Activated CD4-positive, alpha-beta T cell treated with anti-CD3 and anti-CD28 coated beads, Interleukin-2, amount 50 U/mL, for 48 hours (primary cell): ENCODE measurements around the gene COPRS.

Experiments
- DNase-seq, 2 experiments: peaks; one replicate each; pipeline ENCODE4 v3.0.0-alpha.2; 2020

COPRS gene, protein sequence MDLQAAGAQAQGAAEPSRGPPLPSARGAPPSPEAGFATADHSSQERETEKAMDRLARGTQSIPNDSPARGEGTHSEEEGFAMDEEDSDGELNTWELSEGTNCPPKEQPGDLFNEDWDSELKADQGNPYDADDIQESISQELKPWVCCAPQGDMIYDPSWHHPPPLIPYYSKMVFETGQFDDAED

DNA sequence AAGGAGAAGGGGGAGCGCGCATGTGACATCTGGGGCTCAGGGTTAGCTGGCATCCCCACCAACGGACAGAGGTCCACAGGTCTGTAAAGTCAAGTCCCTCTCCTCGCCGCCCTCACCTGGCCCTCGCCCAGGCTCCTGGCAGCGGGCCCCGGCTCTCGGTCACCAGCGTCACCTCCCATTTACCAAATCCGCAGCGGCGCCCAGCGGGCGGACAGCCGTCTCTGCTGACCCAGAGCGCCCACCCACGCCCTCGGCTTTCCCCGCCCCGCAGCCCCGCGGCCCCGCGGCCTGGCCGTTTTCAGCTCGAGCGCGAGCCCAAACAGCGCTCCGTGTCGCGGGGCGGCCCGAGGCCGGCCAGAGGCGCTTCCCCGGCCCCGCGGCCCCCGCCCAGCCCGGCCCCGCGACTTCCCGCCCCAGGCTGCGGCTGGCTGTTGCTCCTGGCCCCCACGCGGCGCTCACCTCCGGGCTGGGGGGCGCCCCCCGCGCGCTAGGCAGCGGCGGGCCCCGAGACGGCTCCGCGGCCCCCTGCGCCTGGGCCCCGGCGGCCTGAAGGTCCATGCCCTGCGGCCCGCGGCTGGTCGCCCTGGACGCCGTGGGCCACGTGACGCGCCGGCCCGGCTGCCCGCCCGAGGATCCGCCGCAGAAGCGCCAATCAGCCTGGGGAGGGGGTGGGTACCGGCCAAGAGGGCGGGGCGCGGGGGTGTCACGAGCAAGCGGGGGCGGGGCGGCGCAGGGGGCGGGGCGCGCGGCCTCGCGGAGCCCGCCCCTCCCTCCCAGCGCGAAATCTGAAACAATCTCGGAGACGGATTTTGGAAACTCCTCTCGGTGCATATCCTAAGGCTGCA, at the start of gene COPRS:
Gene COPRS, minus strand, starts transcription at position 603 of the 845 bp plus-strand sequence. Its CDS starts 45 bp downstream, at position 558.
- peak; percentile 81 to 82 for DNase-seq

DNA sequence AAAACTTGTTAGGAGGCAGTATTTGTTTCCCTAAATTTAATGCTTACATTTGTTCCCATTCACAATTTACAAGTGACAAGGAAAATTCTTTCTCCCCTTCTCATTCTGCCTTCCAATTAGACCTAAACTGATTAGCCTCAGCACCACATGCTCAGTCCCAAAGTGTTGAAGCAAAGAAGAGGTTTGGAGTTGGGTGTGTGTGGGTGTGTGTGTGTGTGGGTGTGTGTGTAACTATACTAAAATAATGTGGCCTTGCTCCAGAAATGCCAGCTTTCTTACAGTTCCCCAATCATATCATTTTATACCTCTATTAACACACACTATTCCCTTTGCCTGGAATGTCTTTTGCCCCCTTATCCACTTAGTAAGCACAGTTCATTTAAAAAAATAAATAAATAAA, 49.3 kb upstream of the COPRS start:
- DNase-seq, result no peak

DNA sequence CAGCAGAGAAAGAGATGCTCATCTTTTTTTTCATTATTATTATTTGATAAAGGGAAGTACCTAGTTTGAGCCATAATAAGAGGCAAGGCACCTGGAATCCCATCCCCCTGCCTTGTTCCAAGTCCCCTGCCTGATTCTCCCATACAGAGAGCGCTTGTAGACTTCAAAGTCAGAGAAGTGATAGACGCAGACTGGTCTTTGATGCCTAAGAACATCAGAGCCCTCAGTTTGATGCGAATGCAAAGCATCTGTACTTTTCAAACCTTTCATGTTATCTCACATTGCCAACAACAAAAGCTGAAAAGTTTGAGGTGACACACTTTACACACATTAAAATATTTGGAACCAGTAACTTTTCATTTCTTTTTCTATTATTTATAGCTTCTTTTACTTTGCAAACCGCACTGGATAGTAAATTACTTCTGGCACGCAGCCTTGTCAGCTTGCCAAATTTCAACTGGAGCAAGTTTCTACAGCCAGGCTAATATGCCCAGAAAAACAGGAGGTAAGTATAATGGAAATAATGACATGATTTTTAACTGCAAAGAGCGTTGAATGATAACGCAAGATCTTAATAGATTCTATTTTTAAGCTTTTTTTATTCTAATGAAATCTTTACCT, 48.4 kb upstream of the COPRS start:
- DNase-seq, result no peak

DNA sequence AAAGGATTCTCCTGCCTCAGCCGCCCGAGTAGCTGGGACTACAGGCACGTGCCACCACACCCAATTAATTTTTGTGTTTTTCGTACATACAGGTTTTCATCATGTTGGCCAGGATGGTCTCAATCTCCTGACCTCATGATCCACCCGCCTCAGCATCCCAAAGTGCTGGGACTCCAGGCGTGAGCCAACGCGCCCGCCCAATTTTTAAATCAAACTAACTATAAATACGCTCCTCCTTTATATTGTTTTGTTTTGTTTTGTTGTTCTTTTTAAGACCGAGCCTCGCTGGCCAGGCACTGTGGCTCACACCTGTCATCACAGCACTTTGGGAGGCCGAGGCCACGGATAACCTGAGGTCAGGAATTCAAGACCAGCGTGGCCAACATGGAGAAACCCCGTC, 44.4 kb upstream of the COPRS start:
- no peak for DNase-seq

DNA sequence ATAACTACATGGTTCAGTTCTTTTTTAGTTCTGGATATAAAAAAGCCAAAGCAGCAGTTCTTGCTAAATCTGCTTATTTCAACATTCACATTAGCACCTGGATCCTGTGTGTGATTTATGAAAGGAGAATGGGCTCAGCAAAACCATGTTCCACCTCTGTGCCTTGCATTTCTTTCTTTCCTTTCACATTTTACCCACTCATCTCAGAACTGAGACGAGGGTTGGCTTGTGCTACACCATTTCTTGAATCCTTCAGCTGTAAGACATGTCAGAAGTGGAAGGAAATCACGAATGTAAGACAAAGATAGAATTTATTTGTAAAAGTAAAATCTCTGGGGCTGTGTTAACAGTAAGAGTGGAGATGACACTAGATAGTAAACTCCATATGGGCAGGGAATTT, 43.6 kb upstream of the COPRS start:
- no peak for DNase-seq

DNA sequence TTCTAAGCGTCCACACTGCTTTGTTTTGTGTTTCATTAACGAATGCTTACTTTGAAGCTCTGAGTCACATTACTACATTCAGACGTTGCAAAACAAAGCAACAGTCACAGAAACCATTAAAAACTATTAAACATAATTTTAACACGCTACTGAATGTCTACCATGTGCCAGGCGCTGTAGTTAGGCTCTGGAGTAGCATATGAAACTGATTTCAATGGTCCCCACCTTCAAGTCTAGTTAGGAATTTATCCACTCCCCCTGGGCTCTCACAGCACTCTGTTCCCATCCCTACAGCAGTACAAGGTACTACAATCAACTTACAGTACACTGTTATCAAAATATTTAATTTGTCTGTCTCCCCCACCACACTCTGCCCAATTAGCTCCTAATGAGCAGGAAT, 41.8 kb upstream of the COPRS start:
- DNase-seq, result no peak

DNA sequence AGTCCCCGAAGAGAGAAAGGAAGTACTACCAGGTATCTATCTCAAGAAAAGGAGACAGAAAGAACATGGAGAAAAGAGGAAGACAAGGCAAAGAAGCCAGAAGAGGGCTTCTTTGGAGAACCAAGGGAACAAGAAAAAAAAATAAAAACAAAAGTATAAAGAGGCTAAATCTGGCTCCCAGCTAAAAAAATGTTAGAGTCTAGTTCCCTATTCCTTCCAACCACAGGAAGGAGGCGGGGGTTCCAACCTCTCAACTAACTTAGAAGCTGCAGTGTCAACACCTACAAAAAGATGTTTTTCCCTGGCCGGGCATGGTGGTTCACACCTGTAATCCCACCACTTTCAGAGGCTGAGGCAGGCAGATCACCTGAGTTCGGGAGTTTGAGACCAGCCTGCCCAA, 29.1 kb upstream of the COPRS start:
- DNase-seq, result no peak

DNA sequence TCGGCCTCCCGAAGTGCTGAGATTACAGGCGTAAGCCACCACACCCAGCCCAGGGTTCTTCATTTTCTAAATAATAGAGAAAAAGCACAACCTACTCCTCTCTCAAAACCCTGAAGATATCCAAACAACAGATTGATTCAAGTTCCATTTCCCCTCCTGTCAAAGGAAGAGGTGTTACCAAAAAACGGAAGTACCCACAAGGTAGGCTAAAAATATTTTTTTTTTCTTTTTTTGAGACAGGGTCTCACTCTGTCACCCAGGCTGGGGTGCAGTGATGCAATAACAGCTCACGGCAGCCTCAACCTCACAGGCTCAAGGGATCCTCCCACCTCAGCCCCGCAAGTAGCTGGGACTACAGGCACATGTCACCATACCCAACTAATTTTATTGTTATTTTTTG, 23.5 kb upstream of the COPRS start:
- no peak for DNase-seq

DNA sequence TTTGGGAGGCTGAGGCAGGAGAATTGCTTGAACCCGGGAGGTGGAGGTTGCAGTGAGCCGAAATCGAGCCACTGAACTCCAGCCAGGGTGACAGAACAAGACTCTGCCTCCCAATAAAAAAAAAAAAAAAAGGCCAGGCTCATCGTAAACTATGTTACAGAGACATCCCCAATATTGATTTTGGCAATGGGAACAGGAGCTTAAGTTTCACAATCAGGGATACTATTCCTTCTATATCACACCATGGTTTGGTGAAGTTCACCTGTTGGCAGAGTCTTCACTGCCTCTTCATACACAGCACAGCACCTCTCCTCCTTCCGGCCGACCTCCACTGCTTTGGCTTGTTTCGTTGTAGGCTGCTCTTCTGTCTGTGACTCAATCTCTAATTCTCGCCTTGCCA, 21.3 kb upstream of the COPRS start:
- no peak for DNase-seq

DNA sequence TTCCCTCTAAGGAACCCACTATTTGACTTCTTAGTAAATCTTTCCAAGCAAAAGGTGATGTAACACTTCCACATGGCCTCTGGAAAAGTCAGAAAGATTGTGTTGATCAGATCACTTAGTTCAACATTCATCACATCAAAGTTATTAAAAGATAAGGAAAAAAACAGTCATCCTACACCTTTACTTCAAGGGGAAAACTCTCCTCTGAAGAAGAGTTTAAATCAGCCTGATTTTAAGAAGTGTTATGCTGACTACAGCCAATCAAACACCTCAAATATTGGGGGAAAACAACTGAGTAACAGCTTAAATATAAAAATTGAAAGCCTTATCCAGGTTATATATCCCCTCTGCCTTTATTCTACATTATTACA, 19.6 kb upstream of the COPRS start:
- DNase-seq, result no peak

DNA sequence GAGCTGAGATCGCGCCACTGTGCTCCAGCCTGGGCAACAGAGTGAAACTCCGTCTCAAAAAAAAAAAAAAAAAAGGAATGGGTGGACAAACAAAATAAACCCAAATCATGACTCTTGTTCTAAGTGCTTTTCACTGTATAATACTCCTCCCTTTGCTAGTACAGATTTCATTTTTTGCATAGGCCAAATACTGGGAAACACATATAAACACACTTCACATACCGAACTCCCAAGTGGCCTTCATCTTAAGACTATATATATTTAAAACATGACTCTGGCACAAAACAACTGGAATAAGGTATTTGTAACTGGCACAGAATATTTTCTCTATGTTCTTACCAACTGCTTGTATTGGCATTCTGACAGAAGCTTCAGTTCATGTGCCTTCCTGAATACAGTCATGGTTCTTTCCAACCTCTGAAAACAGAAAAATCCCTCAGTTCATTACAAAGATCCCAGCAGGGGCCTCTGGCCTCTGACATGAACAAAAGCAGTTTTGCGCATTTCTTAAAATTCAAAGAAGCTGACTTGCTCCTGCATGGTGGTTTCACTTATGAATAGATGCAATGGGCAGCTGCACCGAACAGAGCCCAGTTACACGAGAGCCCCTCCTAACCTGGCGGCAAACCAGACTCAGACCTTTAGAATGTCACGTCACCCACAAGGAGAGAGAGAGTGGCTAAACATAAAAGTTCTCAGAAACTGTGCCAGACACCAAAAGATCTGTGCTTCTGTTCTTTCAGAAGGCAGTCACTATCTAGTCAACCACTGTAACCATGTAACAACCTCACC, 19.1 kb upstream of the COPRS start:
- DNase-seq, result peak; percentile 41 to 52

DNA sequence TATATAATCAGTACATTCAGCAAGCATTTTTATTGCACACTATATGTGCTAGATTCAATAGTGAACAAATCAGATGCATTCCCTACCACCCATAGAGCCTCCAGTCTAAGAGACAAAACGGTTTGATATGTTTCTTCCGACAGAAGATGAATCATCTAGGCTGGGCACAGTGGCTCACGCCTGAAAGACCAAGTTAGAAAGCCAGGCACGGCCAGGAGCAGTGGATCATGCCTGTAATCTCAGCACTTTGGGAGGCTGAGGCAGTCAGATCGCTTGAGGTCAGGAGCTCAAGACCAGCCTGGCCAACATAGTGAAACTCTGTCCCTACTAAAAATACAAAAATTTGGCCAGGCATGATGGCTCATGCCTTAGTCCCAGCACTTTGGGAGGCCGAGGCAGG, 18.3 kb upstream of the COPRS start:
- no peak for DNase-seq

DNA sequence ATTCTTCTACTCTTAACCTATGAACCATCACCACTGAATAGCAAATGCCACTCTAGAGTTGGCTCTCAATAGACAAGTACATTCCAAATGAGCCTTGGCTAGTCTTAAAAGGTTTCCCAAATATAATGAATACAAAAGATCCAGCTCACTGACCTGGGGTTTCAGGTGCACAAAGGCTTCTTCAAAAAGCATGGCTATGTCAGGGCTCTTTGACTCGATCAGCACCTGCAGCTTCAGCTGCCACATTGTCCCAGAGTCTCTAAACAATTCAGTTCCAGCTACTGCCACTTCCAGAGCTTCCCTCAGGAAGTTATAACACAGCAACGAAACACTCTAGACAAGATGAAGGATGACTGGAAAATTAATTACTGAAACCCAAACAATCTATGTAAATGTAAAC, 16.0 kb upstream of the COPRS start:
- no peak for DNase-seq

DNA sequence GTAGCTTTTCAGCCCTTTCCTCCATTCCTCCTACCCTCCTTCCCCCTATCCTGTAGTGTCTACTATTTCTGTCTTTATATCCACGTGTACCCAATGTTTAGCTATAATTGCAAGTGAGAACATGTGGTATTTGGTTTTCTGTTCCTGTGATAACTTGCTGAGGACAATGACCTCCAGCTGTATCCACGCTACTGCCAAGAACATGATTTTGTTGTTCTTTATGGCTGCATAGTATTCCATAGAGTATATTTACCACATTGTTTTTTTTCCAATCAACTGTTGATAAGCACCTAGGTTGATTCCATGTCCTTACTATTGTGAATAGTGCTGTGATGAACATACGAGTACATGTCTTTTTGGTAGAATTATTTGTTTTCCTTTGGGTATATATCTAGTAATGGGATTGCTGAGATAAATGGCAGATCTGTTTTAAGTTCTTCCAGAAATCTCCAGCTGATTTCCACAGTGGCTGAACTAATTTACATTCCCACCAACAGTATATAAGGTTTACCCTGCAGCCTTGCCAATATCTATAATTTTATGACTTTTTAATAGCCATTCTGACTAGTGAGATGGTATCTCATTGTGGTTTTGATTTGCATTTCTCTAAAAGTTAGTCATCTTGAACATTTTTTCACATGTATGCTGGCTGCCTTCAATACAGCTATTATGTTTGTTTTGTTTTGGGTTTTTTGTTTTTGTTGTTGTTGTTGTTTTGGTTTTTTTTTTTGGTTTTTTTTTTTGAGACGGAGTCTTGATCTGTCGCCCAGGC, 10.9 kb upstream of the COPRS start:
- DNase-seq, result no peak

DNA sequence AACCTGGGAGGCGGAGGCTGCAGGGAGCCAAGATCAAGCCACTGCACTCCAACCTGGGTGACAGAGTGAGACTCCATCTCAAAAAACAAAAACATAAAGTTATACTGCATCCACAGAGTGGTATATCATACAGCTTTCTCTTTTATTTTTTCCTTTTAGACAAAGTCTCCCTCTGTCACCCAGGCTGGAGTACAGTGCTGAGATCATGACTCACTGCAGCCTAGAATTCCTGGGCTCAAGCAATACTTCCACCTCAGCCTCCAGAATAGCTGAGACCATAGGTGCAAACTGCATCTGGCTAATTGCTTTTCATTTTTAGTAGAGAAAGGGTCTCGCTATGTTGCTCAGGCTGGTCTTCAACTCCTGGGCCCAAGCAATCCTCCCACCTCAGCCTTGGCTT, 10.0 kb upstream of the COPRS start:
- no peak for DNase-seq

DNA sequence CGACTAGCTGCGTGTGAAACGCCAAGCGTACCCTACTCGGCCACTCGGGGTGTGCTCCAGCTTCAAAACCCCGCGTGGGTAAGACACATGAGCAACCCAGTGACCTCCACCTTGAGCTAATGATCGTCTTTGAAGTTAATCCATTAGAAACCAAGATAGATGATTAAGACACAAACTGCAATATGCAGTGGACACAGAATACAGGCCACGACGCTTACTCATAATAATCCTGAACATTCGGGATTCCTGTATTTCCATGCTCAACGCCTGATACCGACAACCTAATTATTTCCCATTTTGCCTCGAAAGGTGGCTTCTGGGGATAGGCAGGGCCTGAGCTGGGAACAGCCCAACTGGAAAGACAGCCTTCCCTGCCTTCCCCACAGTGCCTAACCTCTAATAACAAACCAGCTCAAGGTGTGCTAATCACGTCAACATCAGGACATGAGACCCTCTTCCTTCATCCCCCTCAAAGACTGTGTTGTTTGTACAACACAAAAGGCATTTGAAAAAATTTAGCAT, 504 bp upstream of the COPRS start:
- no peak for DNase-seq

DNA sequence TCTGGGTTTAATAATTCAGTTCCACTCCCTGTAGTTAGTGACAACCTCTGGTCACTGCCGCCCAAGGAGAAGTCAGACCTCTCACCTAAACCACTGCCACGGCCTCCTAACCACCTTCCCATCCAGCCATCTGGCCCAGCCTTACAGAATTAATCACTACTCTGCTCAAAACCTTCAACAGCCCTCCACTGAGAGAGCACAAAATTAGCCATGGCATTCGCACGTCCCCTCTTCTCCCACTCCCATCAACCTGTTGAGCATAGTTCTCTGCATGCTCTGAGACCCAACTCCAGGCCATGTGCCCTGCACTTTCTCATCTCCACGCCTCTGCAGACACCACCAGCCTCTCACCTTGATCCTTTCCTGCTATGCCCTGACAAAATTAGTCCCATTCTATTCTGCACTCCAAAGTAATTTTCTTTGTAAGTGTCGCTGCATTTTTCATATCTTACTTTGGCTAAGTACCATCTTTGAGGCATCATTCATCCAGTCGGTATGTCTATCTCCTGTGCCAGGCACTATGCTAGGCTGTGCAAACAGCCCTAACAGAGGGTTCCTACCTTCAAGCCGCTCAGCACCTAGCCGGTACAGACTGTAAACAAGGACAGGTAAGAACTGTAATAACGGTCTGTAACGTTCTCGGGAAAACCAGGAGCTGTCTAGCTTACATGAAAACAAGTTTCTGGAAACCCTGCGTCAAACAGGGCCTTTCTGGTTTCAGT, 963 bp downstream of the COPRS start:
- DNase-seq, result no peak

DNA sequence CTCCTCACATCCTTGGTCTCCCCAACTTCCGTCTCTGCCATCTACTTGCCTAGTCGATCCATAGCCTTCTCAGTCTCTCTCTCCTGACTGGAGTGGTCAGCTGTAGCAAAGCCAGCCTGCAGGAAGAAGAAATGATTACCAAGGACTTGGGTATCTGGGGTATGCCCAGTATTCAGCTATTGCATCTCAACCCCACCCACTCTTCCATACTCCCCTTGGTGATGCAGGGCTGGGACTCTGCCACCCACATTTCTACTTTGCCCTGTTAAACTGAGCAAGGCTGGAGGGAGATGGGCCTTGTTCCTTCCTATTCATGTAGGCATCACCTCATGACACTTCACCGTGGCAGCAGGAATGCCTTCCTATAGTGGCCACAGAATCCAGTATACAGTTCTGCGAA, 2.3 kb downstream of the COPRS start:
- DNase-seq, result no peak

DNA sequence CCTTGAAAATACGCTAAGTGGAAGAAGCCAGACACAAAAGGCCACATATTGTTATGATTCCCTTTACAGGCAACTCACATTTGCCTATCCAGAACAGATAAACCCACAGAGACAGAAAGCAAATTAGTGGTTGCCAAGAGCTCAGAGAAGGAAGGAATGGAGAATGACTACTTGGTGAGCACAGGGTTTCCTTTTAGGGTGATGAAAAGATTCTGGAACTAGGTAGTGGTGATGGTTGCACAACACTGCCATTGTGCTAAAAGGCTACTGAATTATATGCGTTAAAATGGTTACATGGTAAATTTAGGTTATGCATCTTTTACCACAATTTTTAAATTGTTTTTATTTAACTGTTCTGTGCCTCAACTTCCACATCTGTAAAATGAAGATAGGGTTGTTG, 4.4 kb downstream of the COPRS start:
- no peak for DNase-seq

DNA sequence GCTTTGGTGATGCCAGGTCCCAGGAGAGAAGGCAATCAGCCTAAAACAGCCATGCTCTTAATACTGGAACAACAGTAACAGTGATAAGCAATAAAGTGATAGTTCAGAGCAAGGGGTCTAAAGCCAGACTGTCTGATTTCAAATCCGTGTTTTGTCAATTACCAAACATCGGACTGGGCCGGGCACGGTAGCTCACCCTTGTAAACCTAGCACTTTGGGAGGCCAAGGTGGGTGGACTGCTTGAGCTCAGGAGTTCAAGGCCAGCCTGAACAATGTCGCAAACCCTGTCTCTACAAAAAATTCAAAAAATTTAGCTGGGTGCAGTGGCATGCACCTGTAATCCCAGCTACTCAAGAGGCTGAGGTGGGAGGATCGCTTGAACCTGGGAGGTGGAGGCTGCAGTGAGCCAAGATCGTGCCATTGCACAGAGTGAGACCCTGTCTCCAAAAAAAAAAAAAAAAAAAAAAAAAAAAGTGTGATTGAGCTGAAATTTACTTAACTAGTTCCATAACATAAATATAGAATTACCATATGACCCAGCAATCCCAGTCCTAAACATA, 5.1 kb downstream of the COPRS start:
- DNase-seq, result no peak

DNA sequence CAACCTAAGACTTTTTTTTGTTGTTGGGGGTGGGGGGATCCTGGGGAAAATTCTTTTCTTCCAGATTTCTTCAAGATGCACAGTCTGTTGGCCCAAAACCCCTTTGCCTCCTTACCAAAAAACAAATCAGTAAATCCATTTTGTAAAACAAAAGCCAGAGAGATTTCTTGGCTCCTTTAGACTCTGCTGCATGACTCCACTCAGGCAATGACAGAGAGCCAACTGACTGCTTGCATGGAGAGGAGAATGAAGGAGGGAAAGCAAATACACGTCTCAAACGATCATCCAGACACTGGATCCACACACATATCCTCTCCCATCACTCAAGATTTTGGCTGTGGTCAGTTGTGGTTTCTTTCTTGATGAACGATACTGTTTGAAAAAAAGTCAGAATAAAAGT, 13.8 kb downstream of the COPRS start:
- no peak for DNase-seq
